Adrenal gland (tissue), 5 donors: ENCODE measurements around the gene SCAF11.

Experiments used
- POLR2A ChIP-seq, 2 donors: fragments of 450-650 bp; IDR thresholded peaks; one replicate each; pipeline ENCODE4 v1.6.1; 2017; ENCODE audit warnings: antibody characterized with exemption in 2 of 2, mild to moderate bottlenecking in 2 of 2, moderate library complexity in 1 of 2
- TF ChIP-seq, protein P1 (sequence below), 6 experiments: fragments of 450-650 bp in 4 of 6; fragments of 200-600 bp in 2 of 6; sonication (generic) in 1 of 6; IDR thresholded peaks; 1 replicate in 5 of 6; 2 replicates in 1 of 6; pipeline versions ENCODE4 v1.5.1 to v1.8.0; 2016 to 2021; ENCODE audit warnings: antibody characterized with exemption in 6 of 6, mild to moderate bottlenecking in 2 of 6, moderate library complexity in 1 of 6
- donor health status: DM: no; HTN: no; CAD: no.

DNA sequence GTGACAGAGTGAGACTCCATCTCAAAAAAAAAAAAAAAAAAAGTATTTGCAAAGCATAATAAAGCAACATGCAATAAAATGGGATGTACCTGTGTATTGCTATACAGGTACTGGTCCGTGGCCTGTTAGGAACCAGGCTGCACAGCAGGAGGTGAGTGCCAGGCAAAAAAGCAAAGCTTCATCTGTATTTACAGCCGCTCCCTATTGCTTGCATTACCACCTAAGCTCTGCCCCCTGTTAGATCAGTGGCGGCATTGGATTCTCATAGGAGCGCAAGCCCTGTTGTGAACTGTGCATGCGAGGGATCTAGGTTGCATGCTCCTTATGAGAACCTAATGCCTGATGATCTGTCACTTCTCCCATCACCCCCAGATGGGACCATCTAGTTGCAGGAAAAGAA lies 113.3 kb downstream of the SCAF11 start:
- TF ChIP-seq, protein P1, sequence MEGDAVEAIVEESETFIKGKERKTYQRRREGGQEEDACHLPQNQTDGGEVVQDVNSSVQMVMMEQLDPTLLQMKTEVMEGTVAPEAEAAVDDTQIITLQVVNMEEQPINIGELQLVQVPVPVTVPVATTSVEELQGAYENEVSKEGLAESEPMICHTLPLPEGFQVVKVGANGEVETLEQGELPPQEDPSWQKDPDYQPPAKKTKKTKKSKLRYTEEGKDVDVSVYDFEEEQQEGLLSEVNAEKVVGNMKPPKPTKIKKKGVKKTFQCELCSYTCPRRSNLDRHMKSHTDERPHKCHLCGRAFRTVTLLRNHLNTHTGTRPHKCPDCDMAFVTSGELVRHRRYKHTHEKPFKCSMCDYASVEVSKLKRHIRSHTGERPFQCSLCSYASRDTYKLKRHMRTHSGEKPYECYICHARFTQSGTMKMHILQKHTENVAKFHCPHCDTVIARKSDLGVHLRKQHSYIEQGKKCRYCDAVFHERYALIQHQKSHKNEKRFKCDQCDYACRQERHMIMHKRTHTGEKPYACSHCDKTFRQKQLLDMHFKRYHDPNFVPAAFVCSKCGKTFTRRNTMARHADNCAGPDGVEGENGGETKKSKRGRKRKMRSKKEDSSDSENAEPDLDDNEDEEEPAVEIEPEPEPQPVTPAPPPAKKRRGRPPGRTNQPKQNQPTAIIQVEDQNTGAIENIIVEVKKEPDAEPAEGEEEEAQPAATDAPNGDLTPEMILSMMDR (IDR thresholded peaks at IDR 0.05), result no peak
- no peak for TF ChIP-seq POLR2A (IDR thresholded peaks at IDR 0.05)
